Measurements from ENCODE around the gene BMPR1A. TPM values are rescaled to one million over a fixed set of nuclear protein-coding genes. Genes with fewer than 3 reads are reported as not detected.
A peak's percentile ranks its signal among the peaks of the same experiment; 100 is the strongest.

The BMPR1A gene
- total and polyA plus RNA-seq, 2 experiments from 2014 or later = 14.2 to 82.5 TPM

DNA sequence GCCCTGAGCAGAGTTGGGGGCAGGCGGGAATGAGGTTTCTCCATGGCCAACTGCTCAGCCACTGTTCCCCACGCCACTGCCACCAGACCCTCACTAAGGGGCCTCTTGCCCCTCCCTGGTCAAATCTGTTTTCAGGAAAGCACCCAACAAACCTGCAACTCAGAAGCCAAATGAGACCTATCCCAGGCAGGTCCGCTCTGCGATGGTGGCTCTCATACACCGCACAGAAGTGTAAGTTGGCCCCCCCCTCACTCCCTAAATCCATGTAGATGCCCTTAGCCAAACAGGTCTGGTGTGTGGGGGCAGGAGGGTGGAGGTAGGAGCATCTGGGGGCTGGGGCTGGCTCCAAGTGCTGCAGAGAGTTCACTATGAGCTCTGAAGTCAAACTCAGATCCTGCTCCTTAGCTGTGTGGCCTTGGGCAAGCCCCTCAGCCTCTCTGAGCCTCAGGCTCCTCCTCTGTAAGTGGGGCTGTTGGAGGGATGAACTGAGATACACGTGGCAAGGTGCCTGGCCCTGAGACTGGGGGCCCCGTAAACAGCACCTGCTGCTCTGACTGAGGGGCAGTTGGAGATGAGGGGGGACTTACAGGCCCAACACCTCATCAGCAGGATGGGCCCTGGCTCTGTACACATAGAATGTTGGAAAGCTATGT, 199.9 kb downstream of the BMPR1A start:
- ATAC-seq (no peak), DNase-seq (ENCODE audit: low spot score) (no peak)
- Histone ChIP-seq H3K4me3 (no peak overlapping the region), H3K79me2 (replicated peaks; ENCODE audit: insufficient read depth) (no peaks in the 10 kb centered on the region), H4K20me1 (replicated peaks; ENCODE audit: insufficient read depth) (no peaks in the 10 kb centered on the region), H3K27me3 (ENCODE audit: insufficient read depth) (no peaks in the 10 kb centered on the region), H3K4me2 (0 out of 2 replicates have a peak overlapping the region, but pooled peaks have one; percentile 48), H3K27ac (ENCODE audit: low read depth) (no peak overlapping the region), H2AFZ (no peak overlapping the region), H3K9me2 (ENCODE audit: insufficient read depth) (no peaks in the 10 kb centered on the region), H3K36me3 (ENCODE audit: insufficient read depth) (peaks cover 10% of the 10 kb centered on the region; the same call in 1 of the 2 replicates), H3K4me1 (ENCODE audit: insufficient read depth) (peaks cover 65% of the 10 kb centered on the region), H3F3A (replicated peaks; ENCODE audit: low read depth) (peaks cover 15% of the 10 kb centered on the region)
- H3K9me3 Mint-ChIP-seq = peaks cover 31% of the 10 kb centered on the region
- no peak overlapping the region; the same call in 1 of the 2 replicates for H3K27ac Mint-ChIP-seq
- TF ChIP-seq EZH2 (IDR thresholded peaks at IDR 0.05; ENCODE audit: low read depth, unreplicated experiment) = no peak
- TF ChIP-seq ZNF331 (CRISPR knock-in tag; IDR thresholded peaks at IDR 0.05; ENCODE audit: low read depth) = no peak
- no peak for TF ChIP-seq POLR2AphosphoS5 (IDR thresholded peaks at IDR 0.05; ENCODE audit: low read depth)
- TF ChIP-seq STAT1 (IDR thresholded peaks at IDR 0.05; ENCODE audit: unreplicated experiment) = no peak
- TF ChIP-seq, protein P1, sequence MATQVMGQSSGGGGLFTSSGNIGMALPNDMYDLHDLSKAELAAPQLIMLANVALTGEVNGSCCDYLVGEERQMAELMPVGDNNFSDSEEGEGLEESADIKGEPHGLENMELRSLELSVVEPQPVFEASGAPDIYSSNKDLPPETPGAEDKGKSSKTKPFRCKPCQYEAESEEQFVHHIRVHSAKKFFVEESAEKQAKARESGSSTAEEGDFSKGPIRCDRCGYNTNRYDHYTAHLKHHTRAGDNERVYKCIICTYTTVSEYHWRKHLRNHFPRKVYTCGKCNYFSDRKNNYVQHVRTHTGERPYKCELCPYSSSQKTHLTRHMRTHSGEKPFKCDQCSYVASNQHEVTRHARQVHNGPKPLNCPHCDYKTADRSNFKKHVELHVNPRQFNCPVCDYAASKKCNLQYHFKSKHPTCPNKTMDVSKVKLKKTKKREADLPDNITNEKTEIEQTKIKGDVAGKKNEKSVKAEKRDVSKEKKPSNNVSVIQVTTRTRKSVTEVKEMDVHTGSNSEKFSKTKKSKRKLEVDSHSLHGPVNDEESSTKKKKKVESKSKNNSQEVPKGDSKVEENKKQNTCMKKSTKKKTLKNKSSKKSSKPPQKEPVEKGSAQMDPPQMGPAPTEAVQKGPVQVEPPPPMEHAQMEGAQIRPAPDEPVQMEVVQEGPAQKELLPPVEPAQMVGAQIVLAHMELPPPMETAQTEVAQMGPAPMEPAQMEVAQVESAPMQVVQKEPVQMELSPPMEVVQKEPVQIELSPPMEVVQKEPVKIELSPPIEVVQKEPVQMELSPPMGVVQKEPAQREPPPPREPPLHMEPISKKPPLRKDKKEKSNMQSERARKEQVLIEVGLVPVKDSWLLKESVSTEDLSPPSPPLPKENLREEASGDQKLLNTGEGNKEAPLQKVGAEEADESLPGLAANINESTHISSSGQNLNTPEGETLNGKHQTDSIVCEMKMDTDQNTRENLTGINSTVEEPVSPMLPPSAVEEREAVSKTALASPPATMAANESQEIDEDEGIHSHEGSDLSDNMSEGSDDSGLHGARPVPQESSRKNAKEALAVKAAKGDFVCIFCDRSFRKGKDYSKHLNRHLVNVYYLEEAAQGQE (IDR thresholded peaks at IDR 0.05; ENCODE audit: unreplicated experiment) = no peak
- TF ChIP-seq, protein P2, sequence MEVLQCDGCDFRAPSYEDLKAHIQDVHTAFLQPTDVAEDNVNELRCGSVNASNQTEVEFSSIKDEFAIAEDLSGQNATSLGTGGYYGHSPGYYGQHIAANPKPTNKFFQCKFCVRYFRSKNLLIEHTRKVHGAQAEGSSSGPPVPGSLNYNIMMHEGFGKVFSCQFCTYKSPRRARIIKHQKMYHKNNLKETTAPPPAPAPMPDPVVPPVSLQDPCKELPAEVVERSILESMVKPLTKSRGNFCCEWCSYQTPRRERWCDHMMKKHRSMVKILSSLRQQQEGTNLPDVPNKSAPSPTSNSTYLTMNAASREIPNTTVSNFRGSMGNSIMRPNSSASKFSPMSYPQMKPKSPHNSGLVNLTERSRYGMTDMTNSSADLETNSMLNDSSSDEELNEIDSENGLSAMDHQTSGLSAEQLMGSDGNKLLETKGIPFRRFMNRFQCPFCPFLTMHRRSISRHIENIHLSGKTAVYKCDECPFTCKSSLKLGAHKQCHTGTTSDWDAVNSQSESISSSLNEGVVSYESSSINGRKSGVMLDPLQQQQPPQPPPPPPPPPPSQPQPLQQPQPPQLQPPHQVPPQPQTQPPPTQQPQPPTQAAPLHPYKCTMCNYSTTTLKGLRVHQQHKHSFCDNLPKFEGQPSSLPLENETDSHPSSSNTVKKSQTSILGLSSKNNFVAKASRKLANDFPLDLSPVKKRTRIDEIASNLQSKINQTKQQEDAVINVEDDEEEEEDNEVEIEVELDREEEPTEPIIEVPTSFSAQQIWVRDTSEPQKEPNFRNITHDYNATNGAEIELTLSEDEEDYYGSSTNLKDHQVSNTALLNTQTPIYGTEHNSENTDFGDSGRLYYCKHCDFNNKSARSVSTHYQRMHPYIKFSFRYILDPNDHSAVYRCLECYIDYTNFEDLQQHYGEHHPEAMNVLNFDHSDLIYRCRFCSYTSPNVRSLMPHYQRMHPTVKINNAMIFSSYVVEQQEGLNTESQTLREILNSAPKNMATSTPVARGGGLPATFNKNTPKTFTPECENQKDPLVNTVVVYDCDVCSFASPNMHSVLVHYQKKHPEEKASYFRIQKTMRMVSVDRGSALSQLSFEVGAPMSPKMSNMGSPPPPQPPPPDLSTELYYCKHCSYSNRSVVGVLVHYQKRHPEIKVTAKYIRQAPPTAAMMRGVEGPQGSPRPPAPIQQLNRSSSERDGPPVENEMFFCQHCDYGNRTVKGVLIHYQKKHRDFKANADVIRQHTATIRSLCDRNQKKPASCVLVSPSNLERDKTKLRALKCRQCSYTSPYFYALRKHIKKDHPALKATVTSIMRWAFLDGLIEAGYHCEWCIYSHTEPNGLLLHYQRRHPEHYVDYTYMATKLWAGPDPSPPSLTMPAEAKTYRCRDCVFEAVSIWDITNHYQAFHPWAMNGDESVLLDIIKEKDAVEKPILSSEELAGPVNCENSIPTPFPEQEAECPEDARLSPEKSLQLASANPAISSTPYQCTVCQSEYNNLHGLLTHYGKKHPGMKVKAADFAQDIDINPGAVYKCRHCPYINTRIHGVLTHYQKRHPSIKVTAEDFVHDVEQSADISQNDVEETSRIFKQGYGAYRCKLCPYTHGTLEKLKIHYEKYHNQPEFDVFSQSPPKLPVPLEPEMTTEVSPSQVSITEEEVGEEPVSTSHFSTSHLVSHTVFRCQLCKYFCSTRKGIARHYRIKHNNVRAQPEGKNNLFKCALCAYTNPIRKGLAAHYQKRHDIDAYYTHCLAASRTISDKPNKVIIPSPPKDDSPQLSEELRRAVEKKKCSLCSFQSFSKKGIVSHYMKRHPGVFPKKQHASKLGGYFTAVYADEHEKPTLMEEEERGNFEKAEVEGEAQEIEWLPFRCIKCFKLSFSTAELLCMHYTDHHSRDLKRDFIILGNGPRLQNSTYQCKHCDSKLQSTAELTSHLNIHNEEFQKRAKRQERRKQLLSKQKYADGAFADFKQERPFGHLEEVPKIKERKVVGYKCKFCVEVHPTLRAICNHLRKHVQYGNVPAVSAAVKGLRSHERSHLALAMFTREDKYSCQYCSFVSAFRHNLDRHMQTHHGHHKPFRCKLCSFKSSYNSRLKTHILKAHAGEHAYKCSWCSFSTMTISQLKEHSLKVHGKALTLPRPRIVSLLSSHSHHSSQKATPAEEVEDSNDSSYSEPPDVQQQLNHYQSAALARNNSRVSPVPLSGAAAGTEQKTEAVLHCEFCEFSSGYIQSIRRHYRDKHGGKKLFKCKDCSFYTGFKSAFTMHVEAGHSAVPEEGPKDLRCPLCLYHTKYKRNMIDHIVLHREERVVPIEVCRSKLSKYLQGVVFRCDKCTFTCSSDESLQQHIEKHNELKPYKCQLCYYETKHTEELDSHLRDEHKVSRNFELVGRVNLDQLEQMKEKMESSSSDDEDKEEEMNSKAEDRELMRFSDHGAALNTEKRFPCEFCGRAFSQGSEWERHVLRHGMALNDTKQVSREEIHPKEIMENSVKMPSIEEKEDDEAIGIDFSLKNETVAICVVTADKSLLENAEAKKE (CRISPR knock-in tag; IDR thresholded peaks at IDR 0.05) = no peak
- no peak for TF ChIP-seq NANOG (IDR thresholded peaks at IDR 0.05; ENCODE audit: borderline replicate concordance)
- no peak for TF ChIP-seq ZNF114 (CRISPR knock-in tag; IDR thresholded peaks at IDR 0.05)
- TF ChIP-seq, protein P3, sequence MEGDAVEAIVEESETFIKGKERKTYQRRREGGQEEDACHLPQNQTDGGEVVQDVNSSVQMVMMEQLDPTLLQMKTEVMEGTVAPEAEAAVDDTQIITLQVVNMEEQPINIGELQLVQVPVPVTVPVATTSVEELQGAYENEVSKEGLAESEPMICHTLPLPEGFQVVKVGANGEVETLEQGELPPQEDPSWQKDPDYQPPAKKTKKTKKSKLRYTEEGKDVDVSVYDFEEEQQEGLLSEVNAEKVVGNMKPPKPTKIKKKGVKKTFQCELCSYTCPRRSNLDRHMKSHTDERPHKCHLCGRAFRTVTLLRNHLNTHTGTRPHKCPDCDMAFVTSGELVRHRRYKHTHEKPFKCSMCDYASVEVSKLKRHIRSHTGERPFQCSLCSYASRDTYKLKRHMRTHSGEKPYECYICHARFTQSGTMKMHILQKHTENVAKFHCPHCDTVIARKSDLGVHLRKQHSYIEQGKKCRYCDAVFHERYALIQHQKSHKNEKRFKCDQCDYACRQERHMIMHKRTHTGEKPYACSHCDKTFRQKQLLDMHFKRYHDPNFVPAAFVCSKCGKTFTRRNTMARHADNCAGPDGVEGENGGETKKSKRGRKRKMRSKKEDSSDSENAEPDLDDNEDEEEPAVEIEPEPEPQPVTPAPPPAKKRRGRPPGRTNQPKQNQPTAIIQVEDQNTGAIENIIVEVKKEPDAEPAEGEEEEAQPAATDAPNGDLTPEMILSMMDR (conservative IDR thresholded peaks at IDR 0.05; ENCODE audit: low read depth in 2 of 2) = no peak
- TF ChIP-seq JUNB (IDR thresholded peaks at IDR 0.05; ENCODE audit: unreplicated experiment) = no peak
- TF ChIP-seq, protein P4, sequence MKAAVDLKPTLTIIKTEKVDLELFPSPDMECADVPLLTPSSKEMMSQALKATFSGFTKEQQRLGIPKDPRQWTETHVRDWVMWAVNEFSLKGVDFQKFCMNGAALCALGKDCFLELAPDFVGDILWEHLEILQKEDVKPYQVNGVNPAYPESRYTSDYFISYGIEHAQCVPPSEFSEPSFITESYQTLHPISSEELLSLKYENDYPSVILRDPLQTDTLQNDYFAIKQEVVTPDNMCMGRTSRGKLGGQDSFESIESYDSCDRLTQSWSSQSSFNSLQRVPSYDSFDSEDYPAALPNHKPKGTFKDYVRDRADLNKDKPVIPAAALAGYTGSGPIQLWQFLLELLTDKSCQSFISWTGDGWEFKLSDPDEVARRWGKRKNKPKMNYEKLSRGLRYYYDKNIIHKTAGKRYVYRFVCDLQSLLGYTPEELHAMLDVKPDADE (IDR thresholded peaks at IDR 0.05) = no peak
- no peak for TF ChIP-seq EZH2phosphoT487 (IDR thresholded peaks at IDR 0.05; ENCODE audit: unreplicated experiment)
- no peak for TF ChIP-seq CREB1 (CRISPR knock-in tag; IDR thresholded peaks at IDR 0.05; ENCODE audit: low read depth)
- peaks cover 36% of the 10 kb centered on the region for H3K27me3 Mint-ChIP-seq (ENCODE audit: insufficient read depth, low read depth, poor library complexity)
- H3K4me1 Mint-ChIP-seq = peaks cover 57% of the 10 kb centered on the region
- H3K36me3 Mint-ChIP-seq (ENCODE audit: low read depth) = peaks cover 29% of the 10 kb centered on the region
- H3K4me3 Mint-ChIP-seq = peak overlapping the region; percentile 46; the same call in 1 of the 3 replicates
